ENCODE measurements around the gene ZCCHC17.
A peak's percentile ranks its signal among the peaks of the same experiment; 100 is the strongest.
"Not testable (repeated sequence)": the region's sequence is repeated elsewhere in the genome, so short reads cannot be mapped to it uniquely, and the experiment has no call there.

The ZCCHC17 gene

GRCh38 chr1:31296486-31297276 is at the start of gene ZCCHC17, which contains the start of gene SNRNP40:
Gene ZCCHC17, plus strand, starts transcription at chr1:31297032. Its CDS starts 13,067 bp downstream, at chr1:31310099.
Gene SNRNP40, minus strand, starts transcription at chr1:31296788. Its CDS starts 37 bp downstream, at chr1:31296751.
- DNase-seq, result peak; percentile 99

- no peak for DNase-seq
Observed at GRCh38 chr1:31248276-31248675, 48.6 kb upstream of the ZCCHC17 start.

GRCh38 chr1:31249854-31250253 is 47.0 kb upstream of the ZCCHC17 start:
- no peak for DNase-seq

GRCh38 chr1:31257213-31257612 is 39.6 kb upstream of the ZCCHC17 start:
- no peak for DNase-seq

- no peak for DNase-seq
Observed at GRCh38 chr1:31258581-31258980, 38.3 kb upstream of the ZCCHC17 start.

GRCh38 chr1:31259746-31260145 is 37.1 kb upstream of the ZCCHC17 start:
- DNase-seq, result no peak

GRCh38 chr1:31261916-31262315 is 34.9 kb upstream of the ZCCHC17 start:
- no peak for DNase-seq

GRCh38 chr1:31262393-31262792 is 34.4 kb upstream of the ZCCHC17 start:
- DNase-seq, result not testable (repeated sequence)

GRCh38 chr1:31263408-31263807 is 33.4 kb upstream of the ZCCHC17 start:
- DNase-seq, result no peak

- DNase-seq, result no peak
Observed at GRCh38 chr1:31264790-31265386, 31.9 kb upstream of the ZCCHC17 start.

GRCh38 chr1:31266547-31266946 is 30.3 kb upstream of the ZCCHC17 start:
- DNase-seq, result no peak

- DNase-seq, result no peak
Observed at GRCh38 chr1:31272369-31272768, 24.5 kb upstream of the ZCCHC17 start.

GRCh38 chr1:31273619-31274018 is 23.2 kb upstream of the ZCCHC17 start:
- no peak for DNase-seq

- DNase-seq, result not testable (repeated sequence)
Observed at GRCh38 chr1:31282426-31282825, 14.4 kb upstream of the ZCCHC17 start.

- DNase-seq, result not testable (repeated sequence)
Observed at GRCh38 chr1:31287791-31288190, 9.0 kb upstream of the ZCCHC17 start.

- DNase-seq, result no peak
Observed at GRCh38 chr1:31289021-31289420, 7.8 kb upstream of the ZCCHC17 start.

GRCh38 chr1:31295874-31296485 is 852 bp upstream of the ZCCHC17 start:
- DNase-seq, result no peak

- no peak for DNase-seq
Observed at GRCh38 chr1:31297277-31298247, 730 bp downstream of the ZCCHC17 start.

- no peak for DNase-seq
Observed at GRCh38 chr1:31299365-31299764, 2.5 kb downstream of the ZCCHC17 start.

- DNase-seq, result no peak
Observed at GRCh38 chr1:31300193-31300592, 3.4 kb downstream of the ZCCHC17 start.

- no peak for DNase-seq
Observed at GRCh38 chr1:31302709-31303441, 6.0 kb downstream of the ZCCHC17 start.

GRCh38 chr1:31306278-31306677 is 9.4 kb downstream of the ZCCHC17 start:
- peak; percentile 73 for DNase-seq
